GM23248 (cell line): ENCODE data around the gene WFDC5. TPM values are rescaled to one million over a fixed set of nuclear protein-coding genes. Genes with fewer than 3 reads are reported as not detected.
"Not testable (repeated sequence)": the region's sequence is repeated elsewhere in the genome, so short reads cannot be mapped to it uniquely, and the experiment has no call there.

Experiments used
- DNase-seq: peaks from one replicate; pipeline ENCODE4 v3.0.0-alpha.2; 2015
- H2AFZ ChIP-seq: fragments of 200-600 bp; sonication (generic); 2 replicates; pipeline ENCODE4 v1.6.1; 2016; ENCODE audit warnings: antibody characterized with exemption
- H3F3A ChIP-seq: fragments of 200-600 bp; sonication (generic); 2 replicates; pipeline ENCODE4 v1.6.1; 2016; ENCODE audit warnings: mild to moderate bottlenecking, antibody characterized with exemption, mixed run types; ENCODE audit not compliant: insufficient read depth
- H3K27ac ChIP-seq: fragments of 200-600 bp; sonication (generic); 2 replicates; pipeline ENCODE4 v1.5.1; 2016; ENCODE audit warnings: mild to moderate bottlenecking
- H3K27me3 ChIP-seq: fragments of 200-600 bp; sonication (generic); replicated peaks from 2 replicates; pipeline ENCODE4 v1.6.1; 2016; ENCODE audit warnings: mild to moderate bottlenecking; ENCODE audit not compliant: insufficient read depth
- H3K36me3 ChIP-seq: fragments of 200-600 bp; sonication (generic); 2 replicates; pipeline ENCODE4 v1.6.1; 2016; ENCODE audit warnings: low read depth, mild to moderate bottlenecking
- H3K4me1 ChIP-seq: fragments of 200-600 bp; sonication (generic); 2 replicates; pipeline ENCODE4 v1.6.1; 2016; ENCODE audit warnings: mild to moderate bottlenecking; ENCODE audit not compliant: insufficient read depth
- H3K4me2 ChIP-seq: fragments of 200-600 bp; sonication (generic); one replicate; pipeline ENCODE4 v1.6.1; 2016; ENCODE audit warnings: mild to moderate bottlenecking; ENCODE audit not compliant: unreplicated experiment
- H3K4me3 ChIP-seq: fragments of 200-600 bp; sonication (generic); 2 replicates; pipeline ENCODE4 v1.5.1; 2016; ENCODE audit warnings: mild to moderate bottlenecking
- H3K79me2 ChIP-seq: fragments of 200-600 bp; sonication (generic); 2 replicates; pipeline ENCODE4 v1.6.1; 2016; ENCODE audit warnings: mild to moderate bottlenecking; ENCODE audit not compliant: insufficient read depth
- H3K9ac ChIP-seq: fragments of 200-600 bp; sonication (generic); 2 replicates; pipeline ENCODE4 v1.6.1; 2016; ENCODE audit warnings: mild to moderate bottlenecking
- H3K9me2 ChIP-seq: fragments of 200-600 bp; sonication (generic); 2 replicates; pipeline ENCODE4 v1.6.1; 2016; ENCODE audit warnings: mixed run types, mild to moderate bottlenecking, moderate library complexity; ENCODE audit not compliant: insufficient read depth
- H3K9me3 ChIP-seq: fragments of 200-600 bp; sonication (generic); one replicate; pipeline ENCODE4 v1.6.1; 2017; ENCODE audit warnings: low read depth
- H4K20me1 ChIP-seq: fragments of 200-600 bp; sonication (generic); 2 replicates; pipeline ENCODE4 v1.6.0; 2016; ENCODE audit not compliant: insufficient read depth
- EZH2 ChIP-seq: fragments of 200-600 bp; sonication (generic); IDR thresholded peaks from 2 replicates; pipeline ENCODE4 v1.6.1; 2018; ENCODE audit warnings: antibody characterized with exemption, mild to moderate bottlenecking; ENCODE audit not compliant: insufficient read depth, poor library complexity, severe bottlenecking
- EZH2phosphoT487 ChIP-seq: fragments of 200-600 bp; sonication (generic); IDR thresholded peaks from 2 replicates; pipeline ENCODE4 v1.6.1; 2018; ENCODE audit warnings: antibody characterized with exemption, moderate library complexity, mild to moderate bottlenecking, low read depth; ENCODE audit not compliant: insufficient read depth
- WGBS, 2 experiments: methylation state at CpG; one replicate each; pipeline ENCODE4 v1.1.6; 2015 to 2017; ENCODE audit warnings: low lambda C conversion rate in 2 of 2, low coverage in 1 of 2; ENCODE audit errors: missing lambda C conversion rate in 2 of 2; 5-methylcytosine and 5-hydroxymethylcytosine counted together
- in situ Hi-C: fragments of 300-500 bp; cut with MboI; formaldehyde crosslinking; loops from 2 replicates; pipeline ENCODE4 v1.15.0; 2020
- polyA plus RNA-seq: library from polyadenylated mRNA; unstranded; fragments of >200 nt; fragmentation: Nextera tagmentation; extraction: Ambion mirVana; gene quantifications from 2 replicates; pipeline ENCODE4 v1.2.1, GENCODE V29; 2016
- total RNA-seq: library from RNA; depleted of rRNA; stranded (reverse); fragments of >200 nt; shearing (Covaris generic); gene quantifications from 2 replicates; pipeline ENCODE4 v1.2.3, GENCODE V29; 2014

The WFDC5 gene
- total and polyA plus RNA-seq, 2 experiments from 2014 or later: not detected

DNA sequence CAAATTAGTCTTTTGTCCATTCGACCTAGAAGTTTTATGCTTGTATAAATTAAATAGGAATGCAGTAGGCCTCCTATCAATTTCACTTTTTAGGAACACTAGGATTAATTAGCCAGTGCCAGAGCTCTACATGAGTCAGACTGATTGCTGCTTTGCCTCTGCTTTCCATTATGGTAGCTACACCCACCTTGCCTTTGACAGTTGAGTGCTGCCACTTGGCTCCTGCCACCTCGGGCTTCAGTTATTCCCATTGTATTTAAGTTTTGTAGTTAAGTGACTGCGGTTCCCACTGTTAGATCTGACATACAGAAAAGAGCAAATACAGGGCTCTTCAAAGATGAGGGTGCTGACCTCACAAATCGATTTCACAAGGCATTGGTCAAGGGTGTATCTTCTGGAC, 25.9 kb upstream of the WFDC5 start:
- H3K27me3 ChIP-seq: peaks cover 31% of the 10 kb centered on the region
- H3K9ac ChIP-seq: no peak overlapping the region

DNA sequence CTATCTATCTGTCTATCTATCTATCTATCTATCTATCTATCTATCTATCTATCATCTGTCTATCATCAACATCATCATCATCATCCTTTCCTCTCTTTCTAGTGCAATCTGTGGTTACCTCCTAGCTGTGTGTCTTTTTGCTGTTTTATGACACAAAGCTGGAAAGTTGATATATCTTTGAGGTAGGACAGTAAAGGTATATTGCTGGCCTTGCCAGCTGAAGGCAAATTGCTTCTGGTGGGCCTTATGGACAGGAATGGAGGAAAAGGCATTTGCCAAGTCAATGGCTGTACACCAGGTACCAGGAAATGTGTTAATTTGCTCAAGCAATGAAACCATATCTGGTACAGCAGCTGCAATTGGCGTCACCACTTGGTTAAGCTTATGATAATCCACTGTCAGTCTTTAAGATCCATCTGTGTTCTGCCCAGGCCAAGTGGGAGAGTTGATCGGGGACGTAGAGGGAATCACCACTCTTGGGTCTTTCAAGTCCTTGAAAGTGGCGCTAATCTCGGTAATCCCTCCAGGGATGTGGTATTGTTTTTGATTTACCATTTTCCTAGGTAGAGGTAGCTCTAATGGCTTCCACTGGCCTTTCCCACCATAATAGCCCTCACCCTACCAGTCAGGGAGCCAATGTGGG, 24.9 kb upstream of the WFDC5 start:
- not testable (repeated sequence) for H3K27ac ChIP-seq, H3K4me1 ChIP-seq, H3K9ac ChIP-seq, DNase-seq, H2AFZ ChIP-seq, H4K20me1 ChIP-seq, H3K36me3 ChIP-seq, H3F3A ChIP-seq, H3K79me2 ChIP-seq, H3K9me2 ChIP-seq, H3K4me2 ChIP-seq, H3K4me3 ChIP-seq, H3K9me3 ChIP-seq
- in situ Hi-C loops: loop anchor here (25.0 kb wide), 1 partner anchor 347 kb away; no protein-coding TSS in a partner anchor
- H3K27me3 ChIP-seq: peaks cover 24% of the 10 kb centered on the region
- 79 to 82% methylated on average over 5 of the region's 5 CpGs for WGBS, 2 experiments

More for the DNA sequence above, 25.9 kb upstream of the WFDC5 start:
- Histone ChIP-seq H3F3A (no peaks in the 10 kb centered on the region), H4K20me1 (no peaks in the 10 kb centered on the region), H3K36me3 (no peaks in the 10 kb centered on the region), H3K9me3 (no peaks in the 10 kb centered on the region), H3K79me2 (no peaks in the 10 kb centered on the region), H3K9me2 (no peaks in the 10 kb centered on the region), H2AFZ (no peak overlapping the region), H3K4me3 (no peak overlapping the region), H3K4me1 (no peaks in the 10 kb centered on the region), H3K4me2 (no peak overlapping the region), H3K27ac (no peak overlapping the region)
- 52 to 60% methylated on average over 4 of the region's 4 CpGs for WGBS, 2 experiments
- TF ChIP-seq EZH2phosphoT487 (no peak), EZH2 (no peak)
- no peak for DNase-seq
- in situ Hi-C loops: loop anchor here (25.0 kb wide), 1 partner anchor 346 kb away; no protein-coding TSS in a partner anchor

GRCh38 chr20:45138561-45139300, 23.8 kb upstream of the WFDC5 start:
- no peaks in the 10 kb centered on the region for H3K36me3 ChIP-seq
- no peak overlapping the region for H3K4me2 ChIP-seq
- no peak overlapping the region for H3K27ac ChIP-seq
- H3K9me3 ChIP-seq: no peaks in the 10 kb centered on the region
- H3F3A ChIP-seq: no peaks in the 10 kb centered on the region
- in situ Hi-C loops: loop anchor here (25.0 kb wide), 1 partner anchor 349 kb away; no protein-coding TSS in a partner anchor
- peaks cover 15% of the 10 kb centered on the region for H3K27me3 ChIP-seq
- 21 to 23% methylated on average over 20 of the region's 20 CpGs for WGBS, 2 experiments
- H3K79me2 ChIP-seq: no peaks in the 10 kb centered on the region
- no peaks in the 10 kb centered on the region for H3K4me1 ChIP-seq
- H3K9ac ChIP-seq: no peak overlapping the region
- peak; percentile 43 for DNase-seq
- H3K4me3 ChIP-seq: no peak overlapping the region
- H3K9me2 ChIP-seq: no peaks in the 10 kb centered on the region
- TF ChIP-seq EZH2phosphoT487 (no peak), EZH2 (no peak)
- H4K20me1 ChIP-seq: no peaks in the 10 kb centered on the region
- no peak overlapping the region for H2AFZ ChIP-seq

DNA sequence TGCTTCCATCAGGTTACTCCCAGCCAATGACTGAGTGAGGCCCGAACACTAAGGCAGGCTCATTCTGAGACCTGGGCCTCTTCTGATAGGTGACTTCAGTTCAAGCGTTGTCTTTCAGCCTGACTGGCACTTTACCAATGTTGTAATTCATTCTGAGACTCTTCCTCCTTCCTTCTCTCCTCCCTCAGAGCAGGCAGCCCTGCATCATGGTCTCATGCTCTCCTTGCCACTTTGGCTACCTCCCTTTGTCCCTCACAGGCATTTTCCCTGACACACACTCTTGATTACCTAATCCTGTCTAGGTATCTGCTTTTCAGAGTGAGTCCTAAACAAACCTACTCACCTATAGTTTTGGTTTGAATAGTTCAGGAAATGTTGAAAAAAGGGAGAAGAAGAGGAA, 21.9 kb upstream of the WFDC5 start:
- TF ChIP-seq EZH2 (no peak), EZH2phosphoT487 (no peak)
- Histone ChIP-seq H3K36me3 (no peaks in the 10 kb centered on the region), H3K27me3 (peaks cover 26% of the 10 kb centered on the region), H3F3A (no peaks in the 10 kb centered on the region), H3K4me1 (no peaks in the 10 kb centered on the region), H3K9me3 (no peaks in the 10 kb centered on the region), H3K4me2 (no peak overlapping the region), H3K9me2 (no peaks in the 10 kb centered on the region), H3K9ac (no peak overlapping the region), H4K20me1 (no peaks in the 10 kb centered on the region), H3K79me2 (no peaks in the 10 kb centered on the region), H3K27ac (no peak overlapping the region), H2AFZ (no peak overlapping the region), H3K4me3 (no peak overlapping the region)
- WGBS, 2 experiments: 39 to 51% methylated on average over 2 of the region's 2 CpGs
- in situ Hi-C loops: loop anchor here (25.0 kb wide), 1 partner anchor 350 kb away; no protein-coding TSS in a partner anchor
- DNase-seq: no peak
